SK-N-SH treated with all-trans-retinoic acid at 6 μM for 48 hours (cell line): ENCODE measurements around the gene CENPP.

Source experiments
- ATAC-seq: fragments of 200-7000 bp; cut with Tn5 transposase; 3 replicates; pipeline ENCODE4 v1.9.1; 2020; ENCODE audit warnings: mild to moderate bottlenecking, moderate library complexity
- ARNTL ChIP-seq: fragments of 450-650 bp; formaldehyde crosslinking; IDR thresholded peaks from 2 replicates; pipeline ENCODE4 v1.5.0; 2020; ENCODE audit warnings: low read depth, mild to moderate bottlenecking, moderate library complexity, borderline replicate concordance
- BACH2 ChIP-seq: fragments of 250-450 bp; sonication (Bioruptor Pico); IDR thresholded peaks from 2 replicates; pipeline ENCODE4 v1.9.0; 2021; ENCODE audit warnings: mild to moderate bottlenecking, borderline replicate concordance
- CREB5 ChIP-seq: fragments of 250-450 bp; sonication (Bioruptor Pico); IDR thresholded peaks from 2 replicates; pipeline ENCODE4 v1.5.1; 2020; ENCODE audit warnings: low read depth, mild to moderate bottlenecking, moderate library complexity
- CSDC2 ChIP-seq: fragments of 250-450 bp; sonication (Bioruptor Pico); IDR thresholded peaks from 2 replicates; pipeline ENCODE4 v1.5.0; 2020; ENCODE audit warnings: mild to moderate bottlenecking, moderate library complexity
- CSRNP3 ChIP-seq: fragments of 250-450 bp; sonication (Bioruptor Pico); IDR thresholded peaks from 2 replicates; pipeline ENCODE4 v1.5.1; 2021; ENCODE audit warnings: mild to moderate bottlenecking, moderate library complexity
- ESRRG ChIP-seq: fragments of 250-450 bp; sonication (Bioruptor Pico); IDR thresholded peaks from 2 replicates; pipeline ENCODE4 v1.6.1; 2021; ENCODE audit warnings: mild to moderate bottlenecking
- GLIS3 ChIP-seq: fragments of 250-450 bp; sonication (Bioruptor Pico); IDR thresholded peaks from 2 replicates; pipeline ENCODE4 v1.5.0; 2020; ENCODE audit warnings: mild to moderate bottlenecking, moderate library complexity
- ISL1 ChIP-seq: fragments of 250-450 bp; sonication (Bioruptor Pico); IDR thresholded peaks from 2 replicates; pipeline ENCODE4 v2.1.2; 2022; ENCODE audit warnings: mild to moderate bottlenecking, moderate library complexity
- OSR1 ChIP-seq: fragments of 250-450 bp; sonication (Bioruptor Pico); IDR thresholded peaks from 2 replicates; pipeline ENCODE4 v1.8.0; 2022; ENCODE audit warnings: moderate library complexity, mild to moderate bottlenecking, inconsistent platforms
- PATZ1 ChIP-seq: fragments of 250-450 bp; sonication (Bioruptor Pico); IDR thresholded peaks from 2 replicates; pipeline ENCODE4 v1.8.0; 2020; ENCODE audit warnings: mild to moderate bottlenecking, moderate library complexity, borderline replicate concordance
- PPARA ChIP-seq: fragments of 250-450 bp; sonication (Bioruptor Pico); IDR thresholded peaks from 2 replicates; pipeline ENCODE4 v1.5.0; 2020; ENCODE audit warnings: mild to moderate bottlenecking, borderline replicate concordance
- RARB ChIP-seq: fragments of 250-450 bp; sonication (Bioruptor Pico); IDR thresholded peaks from 2 replicates; pipeline ENCODE4 v1.8.0; 2021; ENCODE audit warnings: mild to moderate bottlenecking, moderate library complexity
- SNAI2 ChIP-seq: fragments of 250-450 bp; sonication (Bioruptor Pico); IDR thresholded peaks from 2 replicates; pipeline ENCODE4 v1.5.0; 2020; ENCODE audit warnings: mild to moderate bottlenecking, moderate library complexity
- TOX ChIP-seq: fragments of 250-450 bp; sonication (Bioruptor Pico); IDR thresholded peaks from 2 replicates; pipeline ENCODE4 v1.8.0; 2021; ENCODE audit warnings: mild to moderate bottlenecking, moderate library complexity, borderline replicate concordance
- ZC3H10 ChIP-seq: fragments of 250-450 bp; sonication (Bioruptor Pico); IDR thresholded peaks from 2 replicates; pipeline ENCODE4 v1.5.1; 2021; ENCODE audit warnings: mild to moderate bottlenecking, moderate library complexity
- ZFP3 ChIP-seq: fragments of 250-450 bp; sonication (Bioruptor Pico); IDR thresholded peaks from 2 replicates; pipeline ENCODE4 v1.5.0; 2020; ENCODE audit warnings: mild to moderate bottlenecking, moderate library complexity
- ZFP30 ChIP-seq: fragments of 450-650 bp; formaldehyde crosslinking; IDR thresholded peaks from 2 replicates; pipeline ENCODE4 v1.5.0; 2022; ENCODE audit warnings: mild to moderate bottlenecking, moderate library complexity
- ZNF565 ChIP-seq: fragments of 450-650 bp; formaldehyde crosslinking; conservative IDR thresholded peaks from 2 replicates; pipeline ENCODE4 v1.5.0; 2020; ENCODE audit warnings: low read depth, mild to moderate bottlenecking, moderate library complexity
- ZNF70 ChIP-seq: fragments of 450-650 bp; formaldehyde crosslinking; IDR thresholded peaks from 2 replicates; pipeline ENCODE4 v1.5.0; 2020; ENCODE audit warnings: mild to moderate bottlenecking, moderate library complexity
- ZNF8 ChIP-seq: fragments of 450-650 bp; formaldehyde crosslinking; IDR thresholded peaks from 2 replicates; pipeline ENCODE4 v1.5.0; 2020; ENCODE audit warnings: mild to moderate bottlenecking, moderate library complexity
- TF ChIP-seq, protein P1 (sequence below): fragments of 250-450 bp; sonication (Bioruptor Pico); IDR thresholded peaks from 2 replicates; pipeline ENCODE4 v1.8.0; 2021; ENCODE audit warnings: low read depth, mild to moderate bottlenecking, moderate library complexity, borderline replicate concordance
- TF ChIP-seq, protein P2 (sequence below): fragments of 250-450 bp; sonication (Bioruptor Pico); IDR thresholded peaks from 2 replicates; pipeline ENCODE4 v1.5.0; 2020; ENCODE audit warnings: mild to moderate bottlenecking, moderate library complexity

CENPP gene

DNA sequence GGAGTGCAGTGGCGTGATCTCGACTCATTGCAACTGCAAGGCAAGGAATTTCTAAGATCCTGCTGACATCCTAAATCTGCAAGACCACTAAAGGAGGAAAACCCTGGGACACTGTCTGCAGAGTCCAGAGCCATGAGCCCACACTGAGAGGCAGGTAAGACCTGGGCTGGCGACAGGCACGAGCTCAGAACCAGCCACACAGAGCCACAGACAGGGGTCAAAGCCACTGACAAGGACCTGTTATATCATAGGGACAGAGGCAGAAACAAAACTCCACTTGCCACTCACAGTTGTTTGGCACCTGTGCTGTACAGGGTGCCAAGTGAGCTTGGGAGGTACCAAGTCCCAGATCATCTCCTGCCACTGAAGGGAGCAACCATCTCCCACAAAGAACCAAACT lies 310.0 kb downstream of the CENPP start:
- ATAC-seq: no peak
- no peak for TF ChIP-seq ESRRG
- TF ChIP-seq TOX (CRISPR knock-in tag): no peak
- no peak for TF ChIP-seq PPARA (CRISPR knock-in tag)
- TF ChIP-seq SNAI2 (CRISPR knock-in tag): no peak
- TF ChIP-seq CSDC2 (CRISPR knock-in tag): no peak
- no peak for TF ChIP-seq CREB5 (CRISPR knock-in tag)
- no peak for TF ChIP-seq BACH2

DNA sequence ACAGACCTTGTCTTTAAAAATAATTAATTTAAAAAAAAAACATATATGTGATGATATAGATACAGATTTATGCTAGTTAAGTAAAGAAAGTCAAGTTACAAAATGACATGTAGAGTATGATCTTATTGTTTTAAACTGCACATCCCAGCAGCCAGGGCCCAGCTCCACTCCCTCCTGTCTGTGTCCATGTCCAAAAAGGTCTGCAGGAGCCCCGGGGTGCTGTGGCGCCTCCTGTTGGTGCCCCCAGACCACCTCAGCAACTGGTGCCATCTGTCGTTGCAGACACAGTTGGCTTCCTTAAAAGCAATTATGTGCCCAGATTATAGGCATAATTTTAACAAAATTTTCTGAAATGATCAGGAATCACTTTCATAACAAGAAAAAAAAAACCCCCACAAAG lies 310.9 kb downstream of the CENPP start:
- ATAC-seq: no peak
- TF ChIP-seq ARNTL (CRISPR knock-in tag): no peak
- TF ChIP-seq, protein P1, sequence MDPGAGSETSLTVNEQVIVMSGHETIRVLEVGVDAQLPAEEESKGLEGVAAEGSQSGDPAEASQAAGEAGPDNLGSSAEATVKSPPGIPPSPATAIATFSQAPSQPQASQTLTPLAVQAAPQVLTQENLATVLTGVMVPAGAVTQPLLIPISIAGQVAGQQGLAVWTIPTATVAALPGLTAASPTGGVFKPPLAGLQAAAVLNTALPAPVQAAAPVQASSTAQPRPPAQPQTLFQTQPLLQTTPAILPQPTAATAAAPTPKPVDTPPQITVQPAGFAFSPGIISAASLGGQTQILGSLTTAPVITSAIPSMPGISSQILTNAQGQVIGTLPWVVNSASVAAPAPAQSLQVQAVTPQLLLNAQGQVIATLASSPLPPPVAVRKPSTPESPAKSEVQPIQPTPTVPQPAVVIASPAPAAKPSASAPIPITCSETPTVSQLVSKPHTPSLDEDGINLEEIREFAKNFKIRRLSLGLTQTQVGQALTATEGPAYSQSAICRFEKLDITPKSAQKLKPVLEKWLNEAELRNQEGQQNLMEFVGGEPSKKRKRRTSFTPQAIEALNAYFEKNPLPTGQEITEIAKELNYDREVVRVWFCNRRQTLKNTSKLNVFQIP: no peak
- TF ChIP-seq CSRNP3 (CRISPR knock-in tag): no peak
- no peak for TF ChIP-seq RARB (CRISPR knock-in tag)
- no peak for TF ChIP-seq ZC3H10 (CRISPR knock-in tag)
- TF ChIP-seq CSDC2 (CRISPR knock-in tag): no peak
- no peak for TF ChIP-seq ZNF70 (CRISPR knock-in tag)
- TF ChIP-seq ZNF8 (CRISPR knock-in tag): no peak
- TF ChIP-seq, protein P2, sequence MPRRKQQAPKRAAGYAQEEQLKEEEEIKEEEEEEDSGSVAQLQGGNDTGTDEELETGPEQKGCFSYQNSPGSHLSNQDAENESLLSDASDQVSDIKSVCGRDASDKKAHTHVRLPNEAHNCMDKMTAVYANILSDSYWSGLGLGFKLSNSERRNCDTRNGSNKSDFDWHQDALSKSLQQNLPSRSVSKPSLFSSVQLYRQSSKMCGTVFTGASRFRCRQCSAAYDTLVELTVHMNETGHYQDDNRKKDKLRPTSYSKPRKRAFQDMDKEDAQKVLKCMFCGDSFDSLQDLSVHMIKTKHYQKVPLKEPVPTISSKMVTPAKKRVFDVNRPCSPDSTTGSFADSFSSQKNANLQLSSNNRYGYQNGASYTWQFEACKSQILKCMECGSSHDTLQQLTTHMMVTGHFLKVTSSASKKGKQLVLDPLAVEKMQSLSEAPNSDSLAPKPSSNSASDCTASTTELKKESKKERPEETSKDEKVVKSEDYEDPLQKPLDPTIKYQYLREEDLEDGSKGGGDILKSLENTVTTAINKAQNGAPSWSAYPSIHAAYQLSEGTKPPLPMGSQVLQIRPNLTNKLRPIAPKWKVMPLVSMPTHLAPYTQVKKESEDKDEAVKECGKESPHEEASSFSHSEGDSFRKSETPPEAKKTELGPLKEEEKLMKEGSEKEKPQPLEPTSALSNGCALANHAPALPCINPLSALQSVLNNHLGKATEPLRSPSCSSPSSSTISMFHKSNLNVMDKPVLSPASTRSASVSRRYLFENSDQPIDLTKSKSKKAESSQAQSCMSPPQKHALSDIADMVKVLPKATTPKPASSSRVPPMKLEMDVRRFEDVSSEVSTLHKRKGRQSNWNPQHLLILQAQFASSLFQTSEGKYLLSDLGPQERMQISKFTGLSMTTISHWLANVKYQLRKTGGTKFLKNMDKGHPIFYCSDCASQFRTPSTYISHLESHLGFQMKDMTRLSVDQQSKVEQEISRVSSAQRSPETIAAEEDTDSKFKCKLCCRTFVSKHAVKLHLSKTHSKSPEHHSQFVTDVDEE (CRISPR knock-in tag): no peak

DNA sequence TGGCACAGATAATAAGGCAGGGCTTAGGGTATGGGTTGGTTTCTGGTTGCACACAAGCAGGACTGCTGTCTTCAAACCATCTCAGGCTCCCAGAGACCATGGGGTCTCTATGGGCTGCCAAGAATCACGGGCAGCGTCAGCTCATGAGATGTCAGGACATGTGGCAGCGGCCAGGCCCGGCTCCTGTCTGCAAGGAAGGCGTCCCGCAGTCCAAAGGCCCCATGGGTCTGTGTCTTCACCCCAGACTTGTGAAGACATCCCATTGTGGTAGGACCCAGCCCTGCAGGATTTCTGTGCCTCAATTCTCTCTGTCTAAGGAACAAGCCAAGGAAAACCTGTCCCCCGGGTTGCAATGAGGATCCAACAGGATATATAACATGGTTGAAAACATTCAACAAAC lies 311.6 kb downstream of the CENPP start:
- ATAC-seq: no peak
- no peak for TF ChIP-seq ARNTL (CRISPR knock-in tag)
- no peak for TF ChIP-seq OSR1
- TF ChIP-seq GLIS3: no peak
- no peak for TF ChIP-seq ZFP3 (CRISPR knock-in tag)
- TF ChIP-seq ZNF70 (CRISPR knock-in tag): no peak
- no peak for TF ChIP-seq ZC3H10 (CRISPR knock-in tag)

DNA sequence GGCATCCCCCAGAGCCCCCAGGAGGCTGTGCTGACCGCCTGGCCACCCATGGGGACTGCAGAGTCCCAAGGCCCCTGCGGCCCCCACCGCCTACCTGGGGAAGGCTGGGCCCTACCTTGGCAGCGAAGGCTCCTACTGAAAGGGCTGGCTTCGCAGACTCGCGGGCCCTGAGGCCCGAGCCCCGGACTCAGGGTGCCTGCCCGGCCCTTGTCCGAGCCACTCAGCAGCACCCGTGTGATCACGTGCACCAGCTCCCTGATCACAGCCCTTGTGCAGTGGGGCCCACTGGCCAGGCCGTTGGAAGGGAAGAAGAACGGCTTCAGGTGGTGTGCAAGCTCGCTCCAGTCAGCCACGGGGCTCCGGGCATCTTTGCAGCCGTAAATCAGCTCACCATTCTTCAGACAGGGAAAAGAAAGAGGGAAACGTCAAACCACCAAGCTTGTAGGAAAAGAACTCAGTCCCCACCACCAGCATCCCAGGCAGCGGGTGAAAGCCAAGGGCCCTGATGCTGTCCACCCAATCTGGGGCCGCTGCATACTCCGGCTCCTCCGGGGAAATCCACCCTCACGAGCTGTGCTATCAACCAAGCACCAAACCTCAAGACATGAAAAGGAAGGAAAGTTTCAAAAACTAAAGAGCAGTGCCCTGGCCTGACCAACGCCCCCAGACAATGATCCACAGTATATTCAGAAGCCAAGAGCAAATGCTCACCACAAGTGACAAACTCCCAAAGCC lies 312.3 kb downstream of the CENPP start:
- no peak for ATAC-seq
- TF ChIP-seq SNAI2 (CRISPR knock-in tag) (no peak), ZNF8 (CRISPR knock-in tag) (no peak), ZFP30 (CRISPR knock-in tag) (no peak), ZFP3 (CRISPR knock-in tag) (no peak), ZNF70 (CRISPR knock-in tag) (no peak), TOX (CRISPR knock-in tag) (no peak), ISL1 (CRISPR knock-in tag) (no peak), BACH2 (no peak), ARNTL (CRISPR knock-in tag) (no peak), ZNF565 (CRISPR knock-in tag) (no peak), CREB5 (CRISPR knock-in tag) (no peak), GLIS3 (no peak), PATZ1 (CRISPR knock-in tag) (no peak)
- TF ChIP-seq, protein P2 (CRISPR knock-in tag): no peak
